AG09319 (cell line): ENCODE measurements around the gene ARSG.

Source experiments
- DNase-seq: peaks from one replicate; pipeline ENCODE4 v3.0.0-alpha.2; 2010; ENCODE audit warnings: low read depth; ENCODE audit errors: extremely low read depth
- TF ChIP-seq, protein P1 (sequence below): IDR thresholded peaks from 2 replicates; pipeline ENCODE4 v1.5.1; 2011; ENCODE audit warnings: low read depth, mild to moderate bottlenecking, inconsistent platforms, low read length, moderate library complexity

ARSG gene

DNA sequence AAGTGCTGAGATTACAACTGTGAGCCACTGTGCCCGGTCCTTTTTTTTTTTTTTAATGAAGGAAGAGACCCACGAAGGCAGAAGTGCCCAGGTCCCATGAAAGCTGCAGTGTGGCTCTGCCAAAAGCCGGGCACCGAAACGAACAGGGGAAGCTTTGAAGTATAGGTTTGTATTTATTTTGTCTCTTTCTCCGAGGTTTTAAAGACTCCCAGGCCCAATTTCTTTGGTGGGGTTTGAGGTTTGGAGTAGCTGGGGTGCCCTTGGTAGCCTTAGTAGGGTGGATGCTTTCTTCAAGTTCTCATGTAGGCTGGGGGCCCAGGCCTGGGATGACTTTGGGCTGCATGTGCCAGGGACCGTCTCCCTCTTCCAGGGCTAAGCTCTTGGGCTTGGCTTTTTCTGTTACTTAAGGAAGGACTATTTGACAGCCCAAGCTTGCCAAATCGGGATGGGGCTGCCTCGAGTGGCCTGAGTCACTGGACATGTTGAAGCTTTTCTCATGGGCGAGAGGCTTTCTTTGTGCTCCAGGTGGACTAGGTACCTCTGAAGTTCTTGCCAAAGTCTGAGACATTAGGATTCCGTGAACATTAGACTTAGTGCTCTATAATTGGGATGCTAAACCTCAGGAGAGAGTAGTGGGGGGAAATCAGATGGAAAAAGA is 99.7 kb downstream of the ARSG start:
- no peak for DNase-seq

DNA sequence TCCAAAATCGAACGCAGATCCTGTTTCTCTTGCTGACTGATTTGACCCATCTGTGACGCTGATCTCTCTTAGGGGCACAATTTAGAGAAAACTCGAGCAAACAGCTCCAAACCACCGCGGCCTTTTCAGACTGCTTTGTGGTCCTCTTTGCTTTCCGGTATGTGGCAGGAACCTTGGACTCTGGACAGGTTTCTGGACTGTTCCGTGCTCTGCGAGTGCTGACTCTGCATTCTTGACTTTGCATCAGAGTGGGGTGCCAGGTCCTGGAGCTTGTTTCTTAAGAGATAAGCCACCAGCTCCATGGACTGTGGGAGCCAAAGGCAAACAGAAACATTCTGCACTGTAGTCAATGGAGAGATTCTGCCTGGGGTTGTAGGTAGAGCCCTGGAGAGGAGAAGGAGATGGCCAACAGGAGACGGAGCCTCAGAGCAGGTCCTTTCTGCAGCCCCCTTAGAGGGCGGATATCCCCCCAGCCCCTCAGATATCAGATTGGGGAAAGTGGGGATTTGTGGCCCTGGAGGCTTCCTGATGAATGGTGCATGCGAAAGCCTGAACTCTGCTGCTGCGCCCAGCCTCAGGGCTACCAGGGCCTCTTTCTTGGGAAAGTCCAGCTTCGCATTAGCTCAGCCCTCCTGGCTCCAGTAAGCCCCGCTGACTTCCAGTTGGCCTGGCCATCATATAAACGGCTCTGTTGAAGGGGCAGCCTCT is 100.4 kb downstream of the ARSG start:
- DNase-seq = peak; percentile 86
- TF ChIP-seq, protein P1, sequence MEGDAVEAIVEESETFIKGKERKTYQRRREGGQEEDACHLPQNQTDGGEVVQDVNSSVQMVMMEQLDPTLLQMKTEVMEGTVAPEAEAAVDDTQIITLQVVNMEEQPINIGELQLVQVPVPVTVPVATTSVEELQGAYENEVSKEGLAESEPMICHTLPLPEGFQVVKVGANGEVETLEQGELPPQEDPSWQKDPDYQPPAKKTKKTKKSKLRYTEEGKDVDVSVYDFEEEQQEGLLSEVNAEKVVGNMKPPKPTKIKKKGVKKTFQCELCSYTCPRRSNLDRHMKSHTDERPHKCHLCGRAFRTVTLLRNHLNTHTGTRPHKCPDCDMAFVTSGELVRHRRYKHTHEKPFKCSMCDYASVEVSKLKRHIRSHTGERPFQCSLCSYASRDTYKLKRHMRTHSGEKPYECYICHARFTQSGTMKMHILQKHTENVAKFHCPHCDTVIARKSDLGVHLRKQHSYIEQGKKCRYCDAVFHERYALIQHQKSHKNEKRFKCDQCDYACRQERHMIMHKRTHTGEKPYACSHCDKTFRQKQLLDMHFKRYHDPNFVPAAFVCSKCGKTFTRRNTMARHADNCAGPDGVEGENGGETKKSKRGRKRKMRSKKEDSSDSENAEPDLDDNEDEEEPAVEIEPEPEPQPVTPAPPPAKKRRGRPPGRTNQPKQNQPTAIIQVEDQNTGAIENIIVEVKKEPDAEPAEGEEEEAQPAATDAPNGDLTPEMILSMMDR = no peak

More for the DNA sequence above, 99.7 kb downstream of the ARSG start:
- TF ChIP-seq, protein P1 = no peak

DNA sequence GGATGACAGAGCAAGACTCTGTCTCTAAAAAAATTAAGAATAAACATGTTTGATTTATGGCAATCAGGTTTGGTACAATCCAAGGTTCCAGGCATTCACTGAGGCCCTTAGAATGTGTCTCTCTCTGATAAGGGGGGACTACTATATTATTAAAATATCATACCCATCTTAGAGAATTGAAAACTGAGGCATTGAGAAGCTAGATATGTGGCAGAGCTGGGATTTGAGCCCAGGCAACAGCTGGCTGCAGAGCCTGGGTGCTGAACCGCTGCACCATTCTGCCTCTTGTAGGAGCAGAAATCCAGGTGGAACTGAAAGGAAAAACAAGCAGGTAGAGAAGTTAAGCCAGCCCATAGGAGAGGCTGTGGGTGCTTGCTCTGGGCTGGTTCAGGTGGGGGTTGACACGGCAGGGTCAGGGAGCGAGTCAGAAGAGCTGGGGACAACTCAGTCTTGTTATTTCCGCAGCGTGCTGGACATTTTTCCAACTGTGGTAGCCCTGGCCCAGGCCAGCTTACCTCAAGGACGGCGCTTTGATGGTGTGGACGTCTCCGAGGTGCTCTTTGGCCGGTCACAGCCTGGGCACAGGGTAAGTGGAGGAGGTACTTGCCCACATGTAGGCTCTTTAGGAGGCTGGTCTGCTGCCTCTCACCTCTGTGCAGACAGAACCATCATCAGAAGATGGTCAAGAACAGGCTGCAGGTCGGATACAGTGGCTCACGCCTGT is 103.5 kb downstream of the ARSG start:
- DNase-seq = no peak

DNA sequence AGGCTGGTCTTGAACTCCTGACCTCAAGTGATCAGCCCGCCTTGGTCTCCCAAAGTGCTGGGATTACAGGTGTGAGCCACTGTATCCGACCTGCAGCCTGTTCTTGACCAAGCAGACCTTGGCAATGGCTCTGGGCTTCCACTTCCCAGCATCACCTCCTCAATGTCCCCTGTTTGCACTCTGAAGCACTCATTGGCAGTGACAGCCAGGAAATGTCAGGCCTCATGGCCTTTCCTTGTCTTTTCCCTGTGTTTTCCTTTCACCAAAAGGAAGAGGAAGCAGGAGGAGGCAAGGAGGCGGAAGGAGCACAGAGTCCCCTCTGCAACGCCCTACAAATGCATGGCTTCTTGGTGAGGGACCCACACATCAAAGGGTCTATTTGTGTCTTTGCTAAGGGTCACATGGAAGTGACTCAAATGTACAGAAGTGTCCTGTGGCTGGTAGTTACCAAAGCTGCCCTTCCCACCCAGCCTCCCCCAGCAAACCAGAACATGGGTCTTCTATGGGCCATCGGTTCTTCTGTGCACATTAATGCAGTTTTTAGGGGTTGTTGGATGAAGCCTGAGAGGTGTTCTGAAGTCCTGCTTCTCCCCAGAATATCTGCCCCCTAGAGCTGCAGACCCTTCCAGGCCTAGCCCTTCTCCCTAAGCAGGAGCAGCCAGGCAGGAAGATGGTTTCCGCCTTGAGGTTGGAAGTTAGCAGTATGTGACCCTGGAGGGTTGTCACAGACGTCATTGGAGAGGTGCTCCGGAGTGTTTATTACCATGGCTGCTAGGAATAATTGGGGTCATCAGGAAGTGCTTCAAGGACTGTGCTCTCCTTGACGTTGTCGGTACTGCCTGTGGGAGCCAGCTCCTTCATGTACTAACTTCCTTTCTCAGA is 105.2 kb downstream of the ARSG start:
- DNase-seq = no peak
- TF ChIP-seq, protein P1 = no peak

More for the DNA sequence above, 103.5 kb downstream of the ARSG start:
- TF ChIP-seq, protein P1 = no peak

DNA sequence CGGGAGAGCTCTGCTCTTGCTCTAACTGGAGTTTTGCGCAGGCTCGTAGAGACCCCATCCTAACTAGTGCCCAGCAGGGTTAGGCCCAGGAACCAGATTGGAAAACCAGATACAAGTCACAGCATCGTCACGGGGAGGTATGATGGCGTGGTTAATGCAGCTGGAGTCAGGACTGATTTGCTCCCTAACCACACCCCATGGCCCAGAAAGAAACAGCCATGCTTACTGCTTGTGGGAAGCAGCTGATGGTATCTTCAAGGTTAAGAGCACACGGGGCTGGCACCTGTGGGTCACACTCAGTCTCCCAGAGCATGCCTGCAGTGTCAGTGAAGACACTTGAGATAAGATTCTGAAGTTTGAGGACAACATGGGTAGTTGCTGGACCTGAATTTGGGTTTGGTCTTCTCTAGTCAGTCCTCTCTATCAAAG is 105.8 kb downstream of the ARSG start:
- TF ChIP-seq, protein P1 = no peak
- no peak for DNase-seq

DNA sequence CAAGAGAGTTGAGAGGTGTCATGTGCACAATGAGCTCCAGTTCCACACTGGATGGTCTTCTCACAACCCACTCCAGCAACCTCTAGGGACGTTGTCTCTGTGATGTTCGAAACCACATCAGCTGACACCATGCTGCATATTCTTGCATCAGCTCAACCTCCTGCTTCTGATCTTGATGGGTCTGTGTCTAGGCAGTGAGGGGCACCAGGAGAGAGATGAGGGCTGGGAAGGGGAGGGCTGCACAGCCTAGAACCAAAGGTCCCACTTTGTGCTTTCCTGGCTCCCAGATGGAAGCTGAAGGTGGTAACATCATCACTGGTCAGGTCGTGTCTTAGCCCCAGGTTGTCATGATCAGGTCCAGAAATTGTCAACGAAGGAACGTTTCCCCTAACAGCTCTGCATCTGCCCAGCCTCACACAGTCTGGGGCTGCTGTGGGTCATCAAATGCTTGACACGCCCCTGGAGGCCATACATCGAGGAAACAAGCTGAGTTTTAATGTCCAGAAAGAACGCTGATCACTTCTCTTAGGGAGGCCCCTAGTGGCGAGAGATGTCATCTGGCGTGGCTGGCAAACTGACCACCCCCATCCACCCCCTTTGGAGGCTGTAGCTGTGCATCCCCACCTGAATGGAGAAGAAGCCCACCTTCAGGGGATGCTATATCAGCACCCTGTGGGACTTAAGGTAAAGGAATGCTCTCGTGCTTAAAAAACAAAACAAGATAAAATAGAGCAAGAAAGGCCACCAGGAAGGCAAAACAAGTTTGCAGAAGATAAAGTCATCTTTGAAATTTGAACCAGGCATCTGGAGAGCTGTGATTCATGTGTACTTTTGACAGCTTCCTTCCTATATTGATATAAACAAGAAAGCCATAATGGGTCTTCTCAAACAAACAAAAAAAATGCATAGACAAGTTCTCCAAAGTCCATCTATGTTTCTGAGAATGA is 107.7 kb downstream of the ARSG start:
- no peak for DNase-seq
- TF ChIP-seq, protein P1 = peak; percentile 86
